ENCODE results near the gene AK8.

AK8 gene

GRCh38 chr9:132896264-132896663, 18.2 kb upstream of the AK8 start:
- TF ChIP-seq EP300 (IDR thresholded peaks at IDR 0.05; ENCODE audit: borderline replicate concordance): no peak
- no peak for TF ChIP-seq TAF1 (IDR thresholded peaks at IDR 0.05; ENCODE audit: low read depth)
- TF ChIP-seq YY1 (IDR thresholded peaks at IDR 0.05; ENCODE audit: low read depth): no peak
- no peak for TF ChIP-seq NFIC (IDR thresholded peaks at IDR 0.05)
- TF ChIP-seq TEAD4 (IDR thresholded peaks at IDR 0.05): no peak
- no peak for TF ChIP-seq REST (IDR thresholded peaks at IDR 0.05; ENCODE audit: low read depth)
- TF ChIP-seq MAX (IDR thresholded peaks at IDR 0.05): no peak
- TF ChIP-seq TCF12 (IDR thresholded peaks at IDR 0.05; ENCODE audit: low read depth): no peak
- TF ChIP-seq RAD21 (IDR thresholded peaks at IDR 0.05; ENCODE audit: low read depth): no peak
- no peak for TF ChIP-seq ZBTB7A (IDR thresholded peaks at IDR 0.05; ENCODE audit: low read depth)
- no peak for TF ChIP-seq EGR1 (IDR thresholded peaks at IDR 0.05)
- TF ChIP-seq CEBPB (IDR thresholded peaks at IDR 0.05): no peak
- TF ChIP-seq USF1 (IDR thresholded peaks at IDR 0.05): no peak
- TF ChIP-seq FOXM1 (IDR thresholded peaks at IDR 0.05; ENCODE audit: borderline replicate concordance, low read depth): no peak
- no peak for TF ChIP-seq CREB1 (IDR thresholded peaks at IDR 0.05; ENCODE audit: low read depth)

GRCh38 chr9:132894862-132895835, 17.1 kb upstream of the AK8 start:
- TF ChIP-seq NFIC (IDR thresholded peaks at IDR 0.05) (no peak), CREB1 (IDR thresholded peaks at IDR 0.05; ENCODE audit: low read depth) (no peak), CEBPB (IDR thresholded peaks at IDR 0.05) (no peak), MAX (IDR thresholded peaks at IDR 0.05) (no peak), USF1 (IDR thresholded peaks at IDR 0.05) (no peak), RAD21 (IDR thresholded peaks at IDR 0.05; ENCODE audit: low read depth) (no peak), ZBTB7A (IDR thresholded peaks at IDR 0.05; ENCODE audit: low read depth) (no peak)

- TF ChIP-seq REST (IDR thresholded peaks at IDR 0.05; ENCODE audit: low read depth) (no peak), NFIC (IDR thresholded peaks at IDR 0.05) (no peak), TEAD4 (IDR thresholded peaks at IDR 0.05) (no peak), USF1 (IDR thresholded peaks at IDR 0.05) (no peak), RAD21 (IDR thresholded peaks at IDR 0.05; ENCODE audit: low read depth) (no peak), ZBTB7A (IDR thresholded peaks at IDR 0.05; ENCODE audit: low read depth) (no peak), CREB1 (IDR thresholded peaks at IDR 0.05; ENCODE audit: low read depth) (no peak), YY1 (IDR thresholded peaks at IDR 0.05; ENCODE audit: low read depth) (no peak), TAF1 (IDR thresholded peaks at IDR 0.05; ENCODE audit: low read depth) (no peak), CEBPB (IDR thresholded peaks at IDR 0.05) (no peak), EGR1 (IDR thresholded peaks at IDR 0.05) (no peak), TCF12 (IDR thresholded peaks at IDR 0.05; ENCODE audit: low read depth) (no peak), EP300 (IDR thresholded peaks at IDR 0.05; ENCODE audit: borderline replicate concordance) (no peak), MAX (IDR thresholded peaks at IDR 0.05) (no peak), FOXM1 (IDR thresholded peaks at IDR 0.05; ENCODE audit: borderline replicate concordance, low read depth) (no peak)
Measured at GRCh38 chr9:132894346-132894745, 16.3 kb upstream of the AK8 start.

- TF ChIP-seq CREB1 (IDR thresholded peaks at IDR 0.05; ENCODE audit: low read depth) (no peak), ZBTB7A (IDR thresholded peaks at IDR 0.05; ENCODE audit: low read depth) (no peak), TAF1 (IDR thresholded peaks at IDR 0.05; ENCODE audit: low read depth) (no peak), REST (IDR thresholded peaks at IDR 0.05; ENCODE audit: low read depth) (no peak)
Measured at GRCh38 chr9:132892400-132892799, 14.3 kb upstream of the AK8 start.

All from Ishikawa (cell line).